ENCODE data around the gene DPYSL4. TPM values are rescaled to one million over a fixed set of nuclear protein-coding genes. Genes with fewer than 3 reads are reported as not detected.

DPYSL4 gene
- total and polyA plus RNA-seq, 2 of the 13 experiments (the other 11 are each of a cell fraction or from before 2014, with no cell fraction given): 0.84 to 1.2 TPM

- no peak for TF ChIP-seq HNF1A (IDR thresholded peaks at IDR 0.05; ENCODE audit: low read depth)
- TF ChIP-seq HNF1A (CRISPR knock-in tag; IDR thresholded peaks at IDR 0.05; ENCODE audit: borderline replicate concordance): no peak
- TF ChIP-seq HNRNPLL (IDR thresholded peaks at IDR 0.05; ENCODE audit: low read depth, low read length, poor library complexity, severe bottlenecking): no peak
- no peak for TF ChIP-seq ZNF569 (CRISPR knock-in tag; IDR thresholded peaks at IDR 0.05; ENCODE audit: borderline replicate concordance)
- TF ChIP-seq LCORL (IDR thresholded peaks at IDR 0.05): no peak
- TF ChIP-seq LCORL (CRISPR knock-in tag; IDR thresholded peaks at IDR 0.05): no peak
These were observed 35.3 kb upstream of the DPYSL4 start (continued) for GRCh38 chr10:132151286-132151950.

DNA sequence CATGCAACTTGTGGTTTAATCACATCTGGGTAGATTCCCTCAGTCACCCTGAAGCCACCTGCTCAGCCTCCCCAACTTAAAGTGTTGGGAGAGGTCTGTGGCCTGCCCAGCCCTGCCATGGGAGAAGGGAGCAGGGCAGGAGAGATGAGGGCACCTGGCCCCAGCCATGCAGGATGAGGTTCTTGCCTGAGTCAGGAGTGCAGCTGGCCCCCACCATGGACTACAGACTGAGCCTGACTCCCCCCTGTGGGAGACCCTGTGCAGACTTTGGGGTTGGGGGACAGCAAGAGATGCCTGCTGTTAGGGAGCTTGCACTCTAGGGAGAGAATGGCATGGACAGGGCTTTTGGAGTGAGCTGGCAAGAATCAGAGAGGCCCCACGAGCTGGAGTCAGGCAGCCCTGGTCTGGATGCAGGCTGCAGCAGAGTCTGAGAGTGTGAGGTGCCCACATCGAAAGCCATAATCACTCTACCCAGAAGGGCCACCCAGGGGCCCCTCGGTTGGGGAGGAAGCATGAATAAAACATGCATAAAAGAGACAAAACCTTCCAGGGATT is 34.7 kb upstream of the DPYSL4 start:
- Histone ChIP-seq H3K9me3 (ENCODE audit: low read length) (no peaks in the 10 kb centered on the region), H3K4me3 (replicated peaks in 1 of 3; ENCODE audit: insufficient read depth in 1 of 3, low read depth in 2 of 3, low read length in 3 of 3) (no peak overlapping the region), H3K4me1 (ENCODE audit: insufficient read depth, low read length) (no peaks in the 10 kb centered on the region), H3K9ac (ENCODE audit: insufficient read depth, low read depth, low read length) (no peak overlapping the region), H3K4me2 (ENCODE audit: low read depth, low read length) (no peak overlapping the region), H3K27me3 (ENCODE audit: control insufficient read depth in 1 of 2, insufficient read depth in 2 of 2, low read length in 2 of 2) (peaks cover under 1 to 4% of the 10 kb centered on the region in 2 experiments; a peak in 3 of 5 replicates), H3K27ac (ENCODE audit: extremely low read length, insufficient read depth, low read length) (no peak overlapping the region), H3K79me2 (ENCODE audit: insufficient read depth, low read length) (no peaks in the 10 kb centered on the region), H2AFZ (ENCODE audit: low read length) (no peak overlapping the region), H3K36me3 (replicated peaks in 1 of 2; ENCODE audit: control insufficient read depth in 1 of 2, insufficient read depth in 2 of 2, low read length in 2 of 2) (no peaks in the 10 kb centered on the region), H4K20me1 (ENCODE audit: insufficient read depth, low read length) (peaks cover 2% of the 10 kb centered on the region; the same call in 1 of the 2 replicates)
- intact Hi-C loops (cut with micrococcal nuclease; ENCODE audit: unreplicated experiment): no loop called here
- ChIA-PET CTCF (ENCODE audit: low intra/inter-chr PET ratio, low total read pairs) (no interaction called here), POLR2A (no interaction called here)
- FAIRE-seq (no peak), DNase-seq (ENCODE audit: low spot score) (no peak), ATAC-seq (no peak)
- in situ Hi-C loops (cut with HindIII; ENCODE audit: extremely low pct_ligation_motif_present, low pct_unique_long_range_greater_than_20kb): no loop called here
- no TSS peak for BruUV-seq (replicated peaks)
- 3% methylated on average over 3 of the region's 3 CpGs for WGBS (ENCODE audit: low lambda C conversion rate)
- TF ChIP-seq ZNF792 (CRISPR knock-in tag; IDR thresholded peaks at IDR 0.05) (no peak), ZNF572 (CRISPR knock-in tag; IDR thresholded peaks at IDR 0.05) (no peak), ZFAT (CRISPR knock-in tag; conservative IDR thresholded peaks at IDR 0.05) (no peak), MIXL1 (CRISPR knock-in tag; IDR thresholded peaks at IDR 0.05) (no peak), ZNF512 (CRISPR knock-in tag; IDR thresholded peaks at IDR 0.05) (no peak), ISL2 (CRISPR knock-in tag; IDR thresholded peaks at IDR 0.05) (no peak), ZNF550 (CRISPR knock-in tag; IDR thresholded peaks at IDR 0.05; ENCODE audit: borderline replicate concordance) (no peak), ZSCAN20 (CRISPR knock-in tag; IDR thresholded peaks at IDR 0.05; ENCODE audit: borderline replicate concordance) (no peak), SRSF1 (optimal IDR thresholded peaks at IDR 0.05; ENCODE audit: low read depth, low read length) (no peak)
- TF ChIP-seq, protein P1, sequence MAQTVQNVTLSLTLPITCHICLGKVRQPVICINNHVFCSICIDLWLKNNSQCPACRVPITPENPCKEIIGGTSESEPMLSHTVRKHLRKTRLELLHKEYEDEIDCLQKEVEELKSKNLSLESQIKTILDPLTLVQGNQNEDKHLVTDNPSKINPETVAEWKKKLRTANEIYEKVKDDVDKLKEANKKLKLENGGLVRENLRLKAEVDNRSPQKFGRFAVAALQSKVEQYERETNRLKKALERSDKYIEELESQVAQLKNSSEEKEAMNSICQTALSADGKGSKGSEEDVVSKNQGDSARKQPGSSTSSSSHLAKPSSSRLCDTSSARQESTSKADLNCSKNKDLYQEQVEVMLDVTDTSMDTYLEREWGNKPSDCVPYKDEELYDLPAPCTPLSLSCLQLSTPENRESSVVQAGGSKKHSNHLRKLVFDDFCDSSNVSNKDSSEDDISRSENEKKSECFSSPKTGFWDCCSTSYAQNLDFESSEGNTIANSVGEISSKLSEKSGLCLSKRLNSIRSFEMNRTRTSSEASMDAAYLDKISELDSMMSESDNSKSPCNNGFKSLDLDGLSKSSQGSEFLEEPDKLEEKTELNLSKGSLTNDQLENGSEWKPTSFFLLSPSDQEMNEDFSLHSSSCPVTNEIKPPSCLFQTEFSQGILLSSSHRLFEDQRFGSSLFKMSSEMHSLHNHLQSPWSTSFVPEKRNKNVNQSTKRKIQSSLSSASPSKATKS (CRISPR knock-in tag; IDR thresholded peaks at IDR 0.05): no peak
